Heart right ventricle (tissue), 16 donors: ENCODE results near the gene DNAAF1. TPM values are rescaled to one million over a fixed set of nuclear protein-coding genes. Genes with fewer than 3 reads are reported as not detected.

ENCODE experiments used
- ATAC-seq, 8 donors: fragments of 200-7000 bp; cut with Tn5 transposase; one replicate each; pipeline ENCODE4 v1.9.1; 2020; ENCODE audit warnings: mild to moderate bottlenecking in 8 of 8, moderate library complexity in 8 of 8, moderate number of reproducible peaks in 1 of 8
- DNase-seq, 2 donors: peaks; one replicate each; pipeline ENCODE4 v3.0.0-alpha.2; 2020
- H3K27ac ChIP-seq, 10 donors: fragments of 200-600 bp; sonication (generic) in 2 of 10; one replicate each; pipeline versions ENCODE4 v1.5.0 to v1.8.0; 2020 to 2022; ENCODE audit warnings: mild to moderate bottlenecking in 3 of 10
- H3K27me3 ChIP-seq, 7 donors: fragments of 200-600 bp; one replicate each; pipeline ENCODE4 v1.8.0; 2021 to 2022; ENCODE audit warnings: mild to moderate bottlenecking in 2 of 7
- H3K36me3 ChIP-seq, 9 donors: fragments of 200-600 bp; sonication (generic) in 1 of 9; one replicate each; pipeline versions ENCODE4 v1.5.0 to v1.8.0; 2020 to 2022; ENCODE audit warnings: mild to moderate bottlenecking in 2 of 9
- H3K4me1 ChIP-seq, 9 donors: fragments of 200-600 bp; sonication (generic) in 1 of 9; one replicate each; pipeline versions ENCODE4 v1.5.0 to v1.8.0; 2020 to 2022; ENCODE audit warnings: mild to moderate bottlenecking in 4 of 9
- H3K4me3 ChIP-seq, 10 donors: fragments of 200-600 bp; sonication (generic) in 2 of 10; one replicate each; pipeline versions ENCODE4 v1.5.0 to v1.8.0; 2020 to 2022; ENCODE audit warnings: mild to moderate bottlenecking in 7 of 10, moderate library complexity in 2 of 10
- H3K9me3 ChIP-seq, 11 donors: fragments of 200-600 bp in 10 of 11; sonication (generic) in 2 of 11; one replicate each; pipeline versions ENCODE4 v1.5.0 to v1.8.0; 2013 to 2022; ENCODE audit warnings: mild to moderate bottlenecking in 2 of 11, control low read depth in 1 of 11, moderate library complexity in 1 of 11
- CTCF ChIP-seq, 9 donors: fragments of 200-600 bp; sonication (generic) in 2 of 9; IDR thresholded peaks; one replicate each; pipeline versions ENCODE4 v1.5.0 to v1.8.0; 2021 to 2022; ENCODE audit warnings: antibody characterized with exemption in 9 of 9, mild to moderate bottlenecking in 5 of 9, moderate library complexity in 1 of 9
- WGBS, 2 donors: extraction: QIAGEN DNeasy Blood & Tissue Kit; methylation state at CpG; one replicate each; pipeline ENCODE4 v1.1.7; 2013; ENCODE audit warnings: inconsistent platforms in 1 of 2; 5-methylcytosine and 5-hydroxymethylcytosine counted together
- intact Hi-C, 10 donors: fragments of 100-400 bp; cut with DNase I; formaldehyde crosslinking; loops; one replicate each; pipeline versions ENCODE4 v1.11.1 to v1.14.2; 2022
- polyA plus RNA-seq, 2 donors: library from polyadenylated mRNA; stranded (reverse); fragments of 200-250 nt; gene quantifications; one replicate each; pipeline ENCODE4 v1.2.3, GENCODE V29; 2013
- total RNA-seq, 10 donors: library from RNA; stranded (reverse); fragmentation: NEBNext Ultra II Directional in 3 of 10; extraction: Animal tissue kit (Norgen Biotek cat#: 25700) in 3 of 10; gene quantifications; one replicate each; pipeline versions ENCODE4 v1.2.1 to v1.2.4, GENCODE V29; 2021 to 2023
- donor health status: Arrhythmogenic right ventricular cardiomyopathy.
- donor health status: ischemic (EF 13 %, LVEDD 7.1; RV severe dilation, severe dysfunction).
- donor health status: healthy with polysubstance abuse.
- donor health status: DM: no; HTN: yes; CAD: no.
- donor health status: DM: no; HTN: no; CAD: no.
- donor health status: ischemic (EF 25% LVEDD 6.9; RV normal size, moderate dysfunction).
- donor health status: ischemic (EF 25% LVEDD 5.7; RV mildly dilated, moderate dysfunction).
- donor health status: healthy.
- donor health status: DM: yes; HTN: yes; CAD: no.
- donor health status: Ischemic cardiomyopathy.
- donor health status: ischemic (EF 35%, LVEDD 5.7; RV mildly dilated, moderate dysfunction).
- donor health status: nonischemic (EF 11% LVEDD 7.7; RV severe dilation, severe dysfunction).
- donor health status: DM: yes; HTN: yes; CAD: no.
- donor health status: PGD.
- donor health status: ischemic (EF 29% LVEDD 5.4; RV normal size, mild dysfunction).
- donor health status: nonischemic (EF 23%, LVEDD 6.1; RV moderate dilation, normal function).

Gene DNAAF1
- total and polyA plus RNA-seq, 12 donors = 0.23 to 2.6 (median 0.33) TPM; not detected in 7

- Histone ChIP-seq H3K9me3 (no peaks in the 10 kb centered on the region), H3K27ac (no peak overlapping the region), H3K4me1 (peaks cover 0 to 17% (median 11%) of the 10 kb centered on the region in 9 donors), H3K4me3 (no peak overlapping the region), H3K36me3 (no peaks in the 10 kb centered on the region), H3K27me3 (peaks cover 0 to 8% (median 0%) of the 10 kb centered on the region in 7 donors)
- intact Hi-C loops = loop anchor here in 1 of 10 donors (10.0 kb wide), 1 partner anchor 60 kb away; no protein-coding TSS in a partner anchor
- DNase-seq = no peak
- WGBS, 2 donors = 96 to 99% methylated on average over 3 of the region's 3 CpGs
- TF ChIP-seq CTCF (IDR thresholded peaks at IDR 0.05) = no peak
- no peak for ATAC-seq
Measured at GRCh38 chr16:84224554-84224953, 79.4 kb downstream of the DNAAF1 start.

- intact Hi-C loops = loop anchor here in 2 of 10 donors (5.0 to 10.0 kb wide), 2 partner anchors 60 to 82 kb away; no protein-coding TSS in a partner anchor
- Histone ChIP-seq H3K9me3 (no peaks in the 10 kb centered on the region), H3K36me3 (no peaks in the 10 kb centered on the region), H3K4me3 (no peak overlapping the region), H3K4me1 (peaks cover 0 to 21% (median 11%) of the 10 kb centered on the region in 9 donors), H3K27me3 (peaks cover 0 to 8% (median 0%) of the 10 kb centered on the region in 7 donors), H3K27ac (no peak overlapping the region)
- WGBS, 2 donors = 86 to 92% methylated on average over 3 of the region's 3 CpGs
- no peak for TF ChIP-seq CTCF (IDR thresholded peaks at IDR 0.05)
- no peak for DNase-seq
- no peak for ATAC-seq
Measured at GRCh38 chr16:84225126-84225525, 80.0 kb downstream of the DNAAF1 start.

- intact Hi-C loops = loop anchor here in 2 of 10 donors (5.0 to 10.0 kb wide), 2 partner anchors 59 to 82 kb away; no protein-coding TSS in a partner anchor
- WGBS, 2 donors = 74 to 76% methylated on average over 7 of the region's 7 CpGs
- no peak overlapping the region for H3K4me3 ChIP-seq
- no peaks in the 10 kb centered on the region for H3K36me3 ChIP-seq
- no peak for TF ChIP-seq CTCF (IDR thresholded peaks at IDR 0.05)
- no peak for ATAC-seq
- no peaks in the 10 kb centered on the region for H3K9me3 ChIP-seq
- H3K4me1 ChIP-seq = peaks cover 0 to 21% (median 11%) of the 10 kb centered on the region in 9 donors
- H3K27ac ChIP-seq = no peak overlapping the region
- H3K27me3 ChIP-seq = peaks cover 0 to 8% (median 0%) of the 10 kb centered on the region in 7 donors
- no peak for DNase-seq
Measured at GRCh38 chr16:84225571-84225970, 80.5 kb downstream of the DNAAF1 start.

- TF ChIP-seq CTCF (IDR thresholded peaks at IDR 0.05) = no peak
- H3K9me3 ChIP-seq = no peaks in the 10 kb centered on the region
- no peak overlapping the region for H3K4me3 ChIP-seq
- ATAC-seq (no peak), DNase-seq (no peak)
- H3K27me3 ChIP-seq = peaks cover 0 to 8% (median 0%) of the 10 kb centered on the region in 7 donors
- H3K4me1 ChIP-seq = peaks cover 0 to 21% (median 11%) of the 10 kb centered on the region in 9 donors
- 85 to 90% methylated on average over 8 of the region's 8 CpGs for WGBS, 2 donors
- no peak overlapping the region for H3K27ac ChIP-seq
- no peaks in the 10 kb centered on the region for H3K36me3 ChIP-seq
- intact Hi-C loops = loop anchor here in 2 of 10 donors (5.0 to 10.0 kb wide), 2 partner anchors 59 to 81 kb away; no protein-coding TSS in a partner anchor
Measured at GRCh38 chr16:84226026-84226425, 80.9 kb downstream of the DNAAF1 start.

Other genes starting within 250 kb of the DNAAF1 start
- gene MLYCD, start 246.2 kb upstream of the DNAAF1 start, total RNA-seq = 10 to 100 TPM; 23.6 to 58.0 (median 43.8) TPM
- 10 to 100 TPM; 13.5 to 25.1 TPM for gene MLYCD, start 246.2 kb upstream of the DNAAF1 start, polyA plus RNA-seq
- gene OSGIN1, start 192.1 kb upstream of the DNAAF1 start, total RNA-seq = 10 to 100 TPM in 1 of 10 donors, 1 to 10 TPM in 9; 3.2 to 14.5 (median 5.3) TPM
- gene OSGIN1, start 192.1 kb upstream of the DNAAF1 start, polyA plus RNA-seq = 10 to 100 TPM in 1 of 2 donors, 1 to 10 TPM in 1; 5.6 to 10.5 TPM
- gene NECAB2, start 177.1 kb upstream of the DNAAF1 start, total RNA-seq = 1 to 10 TPM in 4 of 10 donors, under 1 TPM in 6; 0.32 to 1.1 (median 0.90) TPM
- 1 to 10 TPM; 1.9 to 3.2 TPM for gene NECAB2, start 177.1 kb upstream of the DNAAF1 start, polyA plus RNA-seq
- 1 to 10 TPM in 2 of 10 donors, under 1 TPM in 1, not detected in 7; 0.45 to 5.1 (median 1.2) TPM for gene SLC38A8, start 102.5 kb upstream of the DNAAF1 start, total RNA-seq
- 10 to 100 TPM in 1 of 2 donors, not detected in 1; 30.8 TPM for gene SLC38A8, start 102.5 kb upstream of the DNAAF1 start, polyA plus RNA-seq
- gene MBTPS1, start 28.4 kb upstream of the DNAAF1 start, total RNA-seq = 100 to 1,000 TPM in 1 of 10 donors, 10 to 100 TPM in 9; 55.9 to 122 (median 73.5) TPM
- 10 to 100 TPM; 41.4 to 45.1 TPM for gene MBTPS1, start 28.4 kb upstream of the DNAAF1 start, polyA plus RNA-seq
- gene HSDL1, start 131 bp upstream of the DNAAF1 start, total RNA-seq = 10 to 100 TPM; 19.4 to 38.5 (median 25.3) TPM
- 10 to 100 TPM in 1 of 2 donors, 1 to 10 TPM in 1; 9.9 to 13.7 TPM for gene HSDL1, start 131 bp upstream of the DNAAF1 start, polyA plus RNA-seq
- gene TAF1C, start 41.7 kb downstream of the DNAAF1 start, total RNA-seq = 10 to 100 TPM; 14.2 to 34.0 (median 20.9) TPM
- 10 to 100 TPM; 24.7 to 76.7 TPM for gene TAF1C, start 41.7 kb downstream of the DNAAF1 start, polyA plus RNA-seq
- gene ADAD2, start 45.8 kb downstream of the DNAAF1 start, total RNA-seq = 1 to 10 TPM in 3 of 10 donors, under 1 TPM in 3, not detected in 4; 0.52 to 2.2 (median 0.85) TPM
- gene ADAD2, start 45.8 kb downstream of the DNAAF1 start, polyA plus RNA-seq = 1 to 10 TPM in 1 of 2 donors, under 1 TPM in 1; 0.36 to 5.9 TPM
- not detected for gene KCNG4, start 94.7 kb downstream of the DNAAF1 start, total RNA-seq
- not detected for gene KCNG4, start 94.7 kb downstream of the DNAAF1 start, polyA plus RNA-seq
- gene WFDC1, start 149.6 kb downstream of the DNAAF1 start, total RNA-seq = 1 to 10 TPM in 5 of 10 donors, under 1 TPM in 5; 0.55 to 2.1 (median 0.98) TPM
- gene WFDC1, start 149.6 kb downstream of the DNAAF1 start, polyA plus RNA-seq = 1 to 10 TPM; 2.6 to 5.7 TPM
- gene ATP2C2, start 223.2 kb downstream of the DNAAF1 start, total RNA-seq = not detected
- gene ATP2C2, start 223.2 kb downstream of the DNAAF1 start, polyA plus RNA-seq = under 1 TPM in 1 of 2 donors, not detected in 1; 0.01 TPM